ENCODE measurements around the gene ACSF3. TPM values are rescaled to one million over a fixed set of nuclear protein-coding genes. Genes with fewer than 3 reads are reported as not detected.

Gene ACSF3
- total RNA-seq, 2 experiments from 2014 or later: 112 to 143 TPM

DNA sequence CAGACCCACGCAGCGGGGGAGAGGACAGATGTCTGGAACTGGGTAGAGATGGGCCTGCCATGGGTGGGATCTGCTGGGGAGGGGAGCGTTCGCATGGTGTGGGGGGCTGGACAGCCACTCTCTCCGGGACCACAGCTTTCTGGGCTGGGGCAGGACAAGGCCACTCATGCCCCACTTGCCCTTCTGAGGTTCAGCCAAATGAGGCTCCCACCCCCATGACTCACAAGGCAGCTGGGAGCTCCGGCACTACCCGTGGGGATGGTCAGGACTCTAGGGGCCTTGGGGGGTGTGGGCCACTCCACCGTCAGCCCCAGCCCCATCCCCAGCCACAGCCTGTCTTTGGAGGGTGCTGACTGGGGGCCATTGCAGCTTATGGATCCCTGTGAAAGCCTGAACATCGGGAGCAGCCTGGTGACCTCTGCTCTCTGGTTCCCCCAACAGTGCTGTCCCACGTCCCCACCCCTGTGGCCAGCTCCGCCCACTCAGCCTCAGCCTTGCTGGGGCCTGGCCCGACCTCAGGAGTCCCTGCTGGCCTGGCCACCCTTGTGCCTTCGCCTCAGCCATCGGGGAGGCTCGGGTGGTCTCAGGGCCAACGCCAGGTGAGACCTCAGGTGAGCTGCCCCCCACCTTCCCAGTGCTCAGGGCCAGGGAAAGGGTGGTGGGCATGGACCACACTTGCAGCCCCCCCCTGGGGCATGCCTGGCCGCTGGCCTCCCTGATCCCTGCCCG, 73.2 kb downstream of the ACSF3 start:
- Histone ChIP-seq H2AFZ (ENCODE audit: low read length) (no peak overlapping the region), H3K9me2 (ENCODE audit: insufficient read depth, low read length) (no peaks in the 10 kb centered on the region), H3K27ac (ENCODE audit: low read depth, low read length, poor library complexity, severe bottlenecking) (no peak overlapping the region), H4K20me1 (ENCODE audit: insufficient read depth, low read length) (no peaks in the 10 kb centered on the region), H3K36me3 (ENCODE audit: insufficient read depth, low read length) (no peaks in the 10 kb centered on the region), H3K9me3 (ENCODE audit: low read length) (no peaks in the 10 kb centered on the region), H3K79me2 (ENCODE audit: insufficient read depth, low read depth, low read length) (no peaks in the 10 kb centered on the region), H3K4me2 (ENCODE audit: low read length) (peak overlapping the region; percentile 32), H3K4me1 (ENCODE audit: insufficient read depth, low read length, poor library complexity, severe bottlenecking) (peaks cover 24% of the 10 kb centered on the region), H3K4me3 (ENCODE audit: low read depth, low read length, poor library complexity, severe bottlenecking) (no peak overlapping the region)
- intact Hi-C loops (cut with micrococcal nuclease; ENCODE audit: unreplicated experiment): loop anchor here (1.0 to 5.0 kb wide), 4 partner anchors 70 to 351 kb away; partner anchors contain the start of gene TRAPPC2L
- CTCF ChIA-PET (ENCODE audit: unreplicated experiment): interaction anchor here (0.6 to 0.7 kb wide), 2 partner anchors 303 to 356 kb away, joined by 3 to 5 read pairs; no protein-coding TSS in a partner anchor
- TF ChIP-seq EZH2phosphoT487 (IDR thresholded peaks at IDR 0.05; ENCODE audit: borderline replicate concordance, low read depth, low read length) (no peak), CTCF (conservative IDR thresholded peaks at IDR 0.05; ENCODE audit: low read length) (no peak)
- POLR2A ChIA-PET: no interaction called here
- DNase-seq (ENCODE audit: low spot score): no peak
- no TSS peak for BruUV-seq (replicated peaks)

DNA sequence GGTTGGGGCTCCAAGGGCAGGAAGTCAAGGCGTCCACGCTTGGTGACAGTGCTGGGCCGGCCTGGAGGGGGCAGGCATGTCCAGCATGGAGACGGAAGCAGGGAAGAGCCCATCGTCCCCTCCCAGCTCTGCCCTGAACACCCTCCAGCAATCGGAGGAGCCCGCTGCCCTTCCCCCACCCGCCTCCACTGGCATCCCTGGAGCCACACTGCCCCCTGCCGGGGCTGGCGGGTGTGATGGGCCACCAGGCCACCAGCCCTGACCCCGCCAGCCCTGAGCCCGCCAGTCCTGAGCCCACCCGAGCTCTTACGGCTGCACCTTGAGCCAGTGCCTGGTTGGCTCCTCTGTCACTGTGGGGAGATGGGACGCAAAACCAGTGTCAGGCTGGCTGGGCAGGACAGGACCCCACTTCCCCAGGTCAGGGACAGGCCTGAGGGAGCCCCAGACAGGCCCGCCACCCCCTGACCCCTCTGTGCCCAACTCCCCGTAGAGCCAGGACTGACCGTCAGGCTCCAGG, 73.8 kb downstream of the ACSF3 start:
- intact Hi-C loops (cut with micrococcal nuclease; ENCODE audit: unreplicated experiment): loop anchor here (1.0 to 5.0 kb wide), 4 partner anchors 70 to 351 kb away; partner anchors contain the start of gene TRAPPC2L
- Histone ChIP-seq H3K4me3 (ENCODE audit: low read depth, low read length, poor library complexity, severe bottlenecking) (no peak overlapping the region), H3K9me3 (ENCODE audit: low read length) (no peaks in the 10 kb centered on the region), H2AFZ (ENCODE audit: low read length) (no peak overlapping the region), H3K36me3 (ENCODE audit: insufficient read depth, low read length) (no peaks in the 10 kb centered on the region), H3K27ac (ENCODE audit: low read depth, low read length, poor library complexity, severe bottlenecking) (no peak overlapping the region), H3K9me2 (ENCODE audit: insufficient read depth, low read length) (no peaks in the 10 kb centered on the region), H3K4me1 (ENCODE audit: insufficient read depth, low read length, poor library complexity, severe bottlenecking) (peaks cover 25% of the 10 kb centered on the region), H4K20me1 (ENCODE audit: insufficient read depth, low read length) (no peaks in the 10 kb centered on the region), H3K4me2 (ENCODE audit: low read length) (peak overlapping the region; percentile 32), H3K79me2 (ENCODE audit: insufficient read depth, low read depth, low read length) (no peaks in the 10 kb centered on the region)
- peak; percentile 85 for DNase-seq (ENCODE audit: low spot score)
- ChIA-PET CTCF (ENCODE audit: unreplicated experiment) (interaction anchor here (0.5 to 0.7 kb wide), 4 partner anchors 11 to 357 kb away, joined by 3 to 6 read pairs (median 4); no protein-coding TSS in a partner anchor), POLR2A (no interaction called here)
- TF ChIP-seq CTCF (conservative IDR thresholded peaks at IDR 0.05; ENCODE audit: low read length) (peak; percentile 89), EZH2phosphoT487 (IDR thresholded peaks at IDR 0.05; ENCODE audit: borderline replicate concordance, low read depth, low read length) (no peak)
- no TSS peak for BruUV-seq (replicated peaks)
